Globus pallidus (tissue), 1 donor: ENCODE results near the gene LNX2.

ENCODE experiments used
- DNase-seq: peaks from one replicate; pipeline ENCODE4 v3.0.0-alpha.2; 2015; ENCODE audit warnings: low spot score

The LNX2 gene

GRCh38 chr13:27504128-27504867 is 116.0 kb downstream of the LNX2 start:
- DNase-seq: no peak

DNA sequence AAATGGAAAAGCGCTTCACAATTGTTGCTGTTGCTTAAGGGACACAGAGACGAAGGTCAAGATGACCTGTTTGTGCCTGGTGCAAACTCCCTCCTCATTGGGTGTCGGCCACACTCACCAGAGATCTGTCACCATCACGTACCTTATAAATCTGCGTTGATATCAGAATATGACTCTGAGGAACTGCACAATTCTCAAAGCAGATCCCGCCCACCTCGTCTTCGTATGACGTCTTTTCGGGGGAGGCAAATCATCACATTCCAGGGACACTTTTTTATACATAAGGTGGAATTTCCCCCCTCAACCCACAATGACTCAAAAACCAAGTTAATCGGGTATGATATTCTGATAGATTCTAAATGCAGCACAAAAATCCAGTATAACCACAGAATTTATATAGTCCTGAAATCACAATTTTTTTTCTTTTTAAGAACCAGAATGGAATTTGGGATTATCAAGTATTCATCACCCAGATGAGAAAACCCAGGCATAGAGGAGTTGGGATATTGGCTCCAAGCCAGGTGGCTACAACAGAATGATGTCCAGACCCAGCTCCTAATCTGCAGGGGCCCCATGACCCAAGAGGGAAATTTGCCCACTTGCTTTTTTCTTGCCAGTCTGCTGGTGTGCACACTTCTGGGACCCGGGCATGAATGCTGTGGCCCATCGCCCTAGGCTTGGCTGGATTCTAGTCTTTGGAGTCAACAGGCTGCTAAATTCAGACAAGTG is 119.4 kb downstream of the LNX2 start:
- DNase-seq: no peak

DNA sequence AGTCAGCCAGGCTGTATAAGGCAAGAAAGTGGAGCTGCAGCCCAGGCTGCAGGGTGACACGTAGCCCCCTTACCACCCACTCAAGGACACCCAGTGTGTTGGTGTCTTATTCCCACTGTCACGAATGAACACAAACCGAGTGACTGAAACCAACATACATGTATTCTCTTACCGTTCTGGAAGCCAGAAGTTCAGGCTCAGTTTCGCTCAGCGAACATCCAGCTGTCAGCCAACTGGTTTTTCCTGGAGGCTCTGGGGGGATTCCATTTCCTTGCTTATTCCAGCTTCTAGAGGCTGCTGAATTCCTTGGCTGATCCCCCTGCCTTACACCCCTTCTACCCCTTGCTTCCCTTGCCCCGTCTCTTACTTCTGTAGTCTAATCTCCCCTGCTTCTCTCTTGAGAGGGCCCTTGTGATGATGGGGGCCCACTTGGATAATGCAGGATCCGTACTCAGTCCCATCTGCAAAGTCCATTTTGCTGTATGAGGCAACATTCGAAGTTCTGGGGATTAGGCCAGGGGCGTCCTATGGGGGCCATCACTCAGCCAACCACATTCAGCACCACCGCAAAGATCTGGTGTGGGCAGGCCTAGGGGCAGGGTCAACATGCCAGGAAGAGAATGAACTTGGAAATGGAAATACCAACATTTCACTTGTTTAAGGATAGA is 122.6 kb downstream of the LNX2 start:
- no peak for DNase-seq

- no peak for DNase-seq
These were observed 123.6 kb downstream of the LNX2 start for GRCh38 chr13:27496536-27497273.

DNA sequence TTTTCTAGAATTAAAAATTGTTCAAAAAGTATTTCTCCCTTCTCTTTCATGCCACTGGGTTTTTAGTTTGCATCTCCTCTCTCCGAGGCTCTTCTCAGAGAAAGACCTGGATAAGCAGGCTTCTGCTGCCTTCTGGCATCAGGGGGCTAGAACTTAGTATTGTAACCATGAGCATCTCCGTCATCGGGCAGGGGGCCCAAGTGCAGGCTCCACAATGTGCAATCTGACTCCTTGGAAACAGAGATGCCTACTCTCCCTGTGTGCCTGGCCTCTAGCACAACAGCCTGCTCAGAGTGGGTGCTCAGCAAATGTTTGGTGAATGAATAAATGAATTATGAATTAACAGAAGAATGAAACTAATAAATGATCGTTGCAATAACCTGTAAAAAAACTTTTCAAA is 124.3 kb downstream of the LNX2 start:
- no peak for DNase-seq
